Fibroblast of skin of right biceps (primary cell): ENCODE measurements around the gene LRRC74B.
"Not testable (repeated sequence)": the region's sequence is repeated elsewhere in the genome, so short reads cannot be mapped to it uniquely, and the experiment has no call there.

Source experiments
- DNase-seq: peaks from one replicate; pipeline ENCODE4 v3.0.0-alpha.2; 2013

The LRRC74B gene

GRCh38 chr22:21032868-21033688 lies 12.7 kb upstream of the LRRC74B start:
- DNase-seq: peak; percentile 15

GRCh38 chr22:21033895-21034294 lies 11.9 kb upstream of the LRRC74B start:
- no peak for DNase-seq

- DNase-seq: no peak
These were observed 10.8 kb upstream of the LRRC74B start for GRCh38 chr22:21034989-21035388.

GRCh38 chr22:21038405-21038804 lies 7.3 kb upstream of the LRRC74B start:
- DNase-seq: no peak

GRCh38 chr22:21039158-21039557 lies 6.6 kb upstream of the LRRC74B start:
- DNase-seq: not testable (repeated sequence)

GRCh38 chr22:21041937-21042336 lies 3.8 kb upstream of the LRRC74B start:
- DNase-seq: peak; percentile 81

GRCh38 chr22:21042978-21043859 lies 2.5 kb upstream of the LRRC74B start:
- no peak for DNase-seq

- no peak for DNase-seq
These were observed 1.7 kb upstream of the LRRC74B start for GRCh38 chr22:21043860-21044535.

- peak; percentile 78 for DNase-seq
These were observed 688 bp upstream of the LRRC74B start for GRCh38 chr22:21044931-21045584.

- no peak for DNase-seq
These were observed 1.4 kb downstream of the LRRC74B start for GRCh38 chr22:21047035-21047661.

- no peak for DNase-seq
These were observed 2.0 kb downstream of the LRRC74B start for GRCh38 chr22:21047730-21048129.

GRCh38 chr22:21048448-21048847 lies 2.7 kb downstream of the LRRC74B start:
- not testable (repeated sequence) for DNase-seq

- not testable (repeated sequence) for DNase-seq
These were observed 3.2 kb downstream of the LRRC74B start for GRCh38 chr22:21048965-21049364.

GRCh38 chr22:21051145-21051830 lies 5.5 kb downstream of the LRRC74B start:
- no peak for DNase-seq

- DNase-seq: no peak
These were observed 6.2 kb downstream of the LRRC74B start for GRCh38 chr22:21051831-21052400.

- no peak for DNase-seq
These were observed 7.1 kb downstream of the LRRC74B start for GRCh38 chr22:21052715-21053459.

- DNase-seq: no peak
These were observed 8.4 kb downstream of the LRRC74B start for GRCh38 chr22:21054046-21054713.

GRCh38 chr22:21054714-21055563 lies 9.2 kb downstream of the LRRC74B start:
- DNase-seq: no peak

- no peak for DNase-seq
These were observed 9.8 kb downstream of the LRRC74B start for GRCh38 chr22:21055564-21055834.
